HL-60 (cell line): ENCODE results near the gene RNASE7.

Experiments
- GABPA ChIP-seq: IDR thresholded peaks from 2 replicates; pipeline ENCODE4 v1.6.1; 2012; ENCODE audit warnings: low read depth
- POLR2AphosphoS5 ChIP-seq: IDR thresholded peaks from 2 replicates; pipeline ENCODE4 v1.6.1; 2012; ENCODE audit warnings: low read depth
- TF ChIP-seq, protein P1 (sequence below): IDR thresholded peaks from one replicate; pipeline ENCODE4 v1.5.1; 2011; ENCODE audit warnings: low read length, control low read depth, inconsistent platforms; ENCODE audit not compliant: insufficient read depth
- TF ChIP-seq, protein P2 (sequence below): IDR thresholded peaks from 2 replicates; pipeline ENCODE4 v1.6.1; 2012; ENCODE audit warnings: low read depth; ENCODE audit not compliant: insufficient replicate concordance

DNA sequence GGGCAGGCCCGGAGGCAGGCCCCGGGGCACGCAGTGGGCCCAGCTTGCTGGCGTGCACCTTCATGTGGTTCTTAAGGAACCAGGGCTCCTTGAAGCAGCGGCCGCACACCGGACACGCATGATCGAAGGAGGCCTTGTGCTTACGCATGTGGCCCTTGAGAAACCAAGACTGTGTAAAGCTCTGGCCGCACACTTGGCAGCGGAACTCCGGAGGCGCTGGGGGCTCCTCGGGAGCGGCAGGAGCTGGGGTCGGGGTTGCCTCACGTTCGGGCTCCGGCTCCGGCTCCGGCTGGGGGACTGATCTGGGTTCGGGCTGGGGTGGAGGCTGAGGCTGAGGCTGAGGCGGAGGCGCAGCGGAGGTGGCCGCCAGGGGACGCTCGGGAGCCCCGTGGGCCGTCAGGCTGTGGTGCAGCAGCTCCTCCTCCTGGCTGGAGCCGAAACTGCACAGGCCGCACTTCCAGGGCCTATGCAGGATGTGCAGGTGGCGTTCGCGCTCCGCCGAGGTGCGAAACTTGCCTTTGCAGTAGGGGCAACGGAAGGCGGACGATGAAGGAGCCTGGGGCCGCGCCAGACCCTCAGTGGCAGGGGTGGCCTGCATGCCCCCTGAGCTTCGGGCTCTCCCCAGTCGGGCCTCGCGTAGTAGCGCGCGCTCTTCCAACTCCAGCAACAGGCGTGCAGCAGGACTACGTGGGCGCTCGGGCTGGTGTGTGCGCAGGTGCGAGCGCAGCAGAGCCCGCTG, 50.3 kb downstream of the RNASE7 start:
- TF ChIP-seq, protein P1, sequence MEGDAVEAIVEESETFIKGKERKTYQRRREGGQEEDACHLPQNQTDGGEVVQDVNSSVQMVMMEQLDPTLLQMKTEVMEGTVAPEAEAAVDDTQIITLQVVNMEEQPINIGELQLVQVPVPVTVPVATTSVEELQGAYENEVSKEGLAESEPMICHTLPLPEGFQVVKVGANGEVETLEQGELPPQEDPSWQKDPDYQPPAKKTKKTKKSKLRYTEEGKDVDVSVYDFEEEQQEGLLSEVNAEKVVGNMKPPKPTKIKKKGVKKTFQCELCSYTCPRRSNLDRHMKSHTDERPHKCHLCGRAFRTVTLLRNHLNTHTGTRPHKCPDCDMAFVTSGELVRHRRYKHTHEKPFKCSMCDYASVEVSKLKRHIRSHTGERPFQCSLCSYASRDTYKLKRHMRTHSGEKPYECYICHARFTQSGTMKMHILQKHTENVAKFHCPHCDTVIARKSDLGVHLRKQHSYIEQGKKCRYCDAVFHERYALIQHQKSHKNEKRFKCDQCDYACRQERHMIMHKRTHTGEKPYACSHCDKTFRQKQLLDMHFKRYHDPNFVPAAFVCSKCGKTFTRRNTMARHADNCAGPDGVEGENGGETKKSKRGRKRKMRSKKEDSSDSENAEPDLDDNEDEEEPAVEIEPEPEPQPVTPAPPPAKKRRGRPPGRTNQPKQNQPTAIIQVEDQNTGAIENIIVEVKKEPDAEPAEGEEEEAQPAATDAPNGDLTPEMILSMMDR, result peak; percentile 100
- TF ChIP-seq, protein P2, sequence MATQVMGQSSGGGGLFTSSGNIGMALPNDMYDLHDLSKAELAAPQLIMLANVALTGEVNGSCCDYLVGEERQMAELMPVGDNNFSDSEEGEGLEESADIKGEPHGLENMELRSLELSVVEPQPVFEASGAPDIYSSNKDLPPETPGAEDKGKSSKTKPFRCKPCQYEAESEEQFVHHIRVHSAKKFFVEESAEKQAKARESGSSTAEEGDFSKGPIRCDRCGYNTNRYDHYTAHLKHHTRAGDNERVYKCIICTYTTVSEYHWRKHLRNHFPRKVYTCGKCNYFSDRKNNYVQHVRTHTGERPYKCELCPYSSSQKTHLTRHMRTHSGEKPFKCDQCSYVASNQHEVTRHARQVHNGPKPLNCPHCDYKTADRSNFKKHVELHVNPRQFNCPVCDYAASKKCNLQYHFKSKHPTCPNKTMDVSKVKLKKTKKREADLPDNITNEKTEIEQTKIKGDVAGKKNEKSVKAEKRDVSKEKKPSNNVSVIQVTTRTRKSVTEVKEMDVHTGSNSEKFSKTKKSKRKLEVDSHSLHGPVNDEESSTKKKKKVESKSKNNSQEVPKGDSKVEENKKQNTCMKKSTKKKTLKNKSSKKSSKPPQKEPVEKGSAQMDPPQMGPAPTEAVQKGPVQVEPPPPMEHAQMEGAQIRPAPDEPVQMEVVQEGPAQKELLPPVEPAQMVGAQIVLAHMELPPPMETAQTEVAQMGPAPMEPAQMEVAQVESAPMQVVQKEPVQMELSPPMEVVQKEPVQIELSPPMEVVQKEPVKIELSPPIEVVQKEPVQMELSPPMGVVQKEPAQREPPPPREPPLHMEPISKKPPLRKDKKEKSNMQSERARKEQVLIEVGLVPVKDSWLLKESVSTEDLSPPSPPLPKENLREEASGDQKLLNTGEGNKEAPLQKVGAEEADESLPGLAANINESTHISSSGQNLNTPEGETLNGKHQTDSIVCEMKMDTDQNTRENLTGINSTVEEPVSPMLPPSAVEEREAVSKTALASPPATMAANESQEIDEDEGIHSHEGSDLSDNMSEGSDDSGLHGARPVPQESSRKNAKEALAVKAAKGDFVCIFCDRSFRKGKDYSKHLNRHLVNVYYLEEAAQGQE, result no peak
- peak; percentile 58; the same call in 1 of the 2 replicates for TF ChIP-seq POLR2AphosphoS5
- TF ChIP-seq GABPA, result no peak
